Activated CD4-positive, CD25-positive, alpha-beta regulatory T cell treated with anti-CD3 and anti-CD28 coated beads, Interleukin-2, amount 50 U/mL, for 16 hours (primary cell): ENCODE data around the gene TSNAXIP1.
A peak's percentile ranks its signal among the peaks of the same experiment; 100 is the strongest.

Experiments
- DNase-seq: peaks from one replicate; pipeline ENCODE4 v3.0.0-alpha.2; 2020; ENCODE audit warnings: low read depth, low spot score

The TSNAXIP1 gene, protein sequence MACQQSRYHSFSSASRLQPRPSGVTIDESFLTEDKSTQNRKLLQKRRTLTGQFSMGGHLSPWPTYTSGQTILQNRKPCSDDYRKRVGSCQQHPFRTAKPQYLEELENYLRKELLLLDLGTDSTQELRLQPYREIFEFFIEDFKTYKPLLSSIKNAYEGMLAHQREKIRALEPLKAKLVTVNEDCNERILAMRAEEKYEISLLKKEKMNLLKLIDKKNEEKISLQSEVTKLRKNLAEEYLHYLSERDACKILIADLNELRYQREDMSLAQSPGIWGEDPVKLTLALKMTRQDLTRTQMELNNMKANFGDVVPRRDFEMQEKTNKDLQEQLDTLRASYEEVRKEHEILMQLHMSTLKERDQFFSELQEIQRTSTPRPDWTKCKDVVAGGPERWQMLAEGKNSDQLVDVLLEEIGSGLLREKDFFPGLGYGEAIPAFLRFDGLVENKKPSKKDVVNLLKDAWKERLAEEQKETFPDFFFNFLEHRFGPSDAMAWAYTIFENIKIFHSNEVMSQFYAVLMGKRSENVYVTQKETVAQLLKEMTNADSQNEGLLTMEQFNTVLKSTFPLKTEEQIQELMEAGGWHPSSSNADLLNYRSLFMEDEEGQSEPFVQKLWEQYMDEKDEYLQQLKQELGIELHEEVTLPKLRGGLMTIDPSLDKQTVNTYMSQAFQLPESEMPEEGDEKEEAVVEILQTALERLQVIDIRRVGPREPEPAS

DNA sequence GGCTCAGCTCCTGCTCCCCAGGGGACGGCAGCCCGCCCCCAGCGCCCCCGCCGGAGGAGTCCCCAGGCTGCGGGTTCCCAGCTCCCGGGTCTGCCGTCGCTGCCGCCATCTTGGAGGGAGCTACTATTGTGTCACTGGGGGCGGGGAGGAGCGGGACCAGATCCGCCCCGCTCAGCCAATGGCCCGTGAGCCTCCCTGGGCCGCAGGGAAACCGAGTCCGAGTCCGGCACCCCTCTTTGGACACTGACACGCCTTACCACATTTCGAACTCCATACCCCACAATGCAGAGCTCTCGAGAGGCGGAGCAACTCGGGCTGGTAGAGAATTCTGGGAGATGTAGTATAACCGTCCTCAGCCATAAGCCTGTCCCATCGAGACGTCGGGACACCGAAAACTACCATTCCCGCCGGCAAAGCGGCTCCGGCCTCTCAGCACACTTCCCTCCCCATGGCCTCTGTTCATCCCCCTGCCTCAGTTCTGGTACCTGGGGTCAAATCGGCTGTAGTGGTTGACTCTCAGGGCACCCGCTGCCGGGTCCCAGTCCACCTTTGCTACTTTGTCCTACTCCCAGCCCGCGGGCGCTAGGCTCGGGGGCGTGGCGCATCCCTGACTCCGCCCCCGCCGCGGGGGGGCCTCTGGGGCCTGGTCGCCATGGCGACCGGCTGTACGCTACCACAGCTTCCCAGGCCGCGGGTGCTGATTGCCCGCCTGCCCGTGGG lies at the start of gene TSNAXIP1, which contains the start of gene RANBP10:
TSS of gene TSNAXIP1 (plus strand) at position 462 of the 720 bp plus-strand sequence. CDS start 261 bp downstream, outside the sequence.
TSS of gene RANBP10 (minus strand) at position 133 of the 720 bp plus-strand sequence. CDS start at position 109, 24 bp downstream.
- peak; percentile 94 for DNase-seq

DNA sequence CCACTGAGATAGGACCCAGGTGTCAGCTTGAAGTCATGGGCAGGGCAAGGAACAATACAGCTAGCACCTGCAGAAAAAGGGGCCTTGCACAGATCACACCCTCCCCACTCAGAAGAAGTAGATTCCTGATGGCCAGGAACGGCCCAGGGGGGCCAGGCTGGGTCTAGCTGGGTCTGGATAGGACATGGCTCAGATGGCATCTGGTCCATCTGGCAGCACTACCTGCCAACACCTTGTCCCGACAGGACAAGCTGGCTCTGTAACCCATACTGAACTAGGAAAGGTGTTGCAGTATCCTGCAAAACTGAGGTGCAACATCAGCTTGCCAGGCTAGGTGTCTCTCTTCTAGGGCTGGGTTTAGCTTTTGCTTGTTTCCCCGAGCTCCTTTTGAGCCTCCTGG lies 48.7 kb upstream of the TSNAXIP1 start:
- no peak for DNase-seq

- DNase-seq = no peak
Measured at GRCh38 chr16:67758966-67759365, 47.7 kb upstream of the TSNAXIP1 start.

GRCh38 chr16:67760206-67760955 lies 46.3 kb upstream of the TSNAXIP1 start:
- no peak for DNase-seq

GRCh38 chr16:67760956-67761230 lies 45.8 kb upstream of the TSNAXIP1 start:
- no peak for DNase-seq

GRCh38 chr16:67761924-67762323 lies 44.8 kb upstream of the TSNAXIP1 start:
- DNase-seq = no peak

- no peak for DNase-seq
Measured at GRCh38 chr16:67762385-67762784, 44.3 kb upstream of the TSNAXIP1 start.

- no peak for DNase-seq
Measured at GRCh38 chr16:67763066-67763465, 43.6 kb upstream of the TSNAXIP1 start.

GRCh38 chr16:67764158-67764667 lies 42.5 kb upstream of the TSNAXIP1 start:
- DNase-seq = no peak

GRCh38 chr16:67766291-67766690 lies 40.4 kb upstream of the TSNAXIP1 start:
- DNase-seq = no peak

DNA sequence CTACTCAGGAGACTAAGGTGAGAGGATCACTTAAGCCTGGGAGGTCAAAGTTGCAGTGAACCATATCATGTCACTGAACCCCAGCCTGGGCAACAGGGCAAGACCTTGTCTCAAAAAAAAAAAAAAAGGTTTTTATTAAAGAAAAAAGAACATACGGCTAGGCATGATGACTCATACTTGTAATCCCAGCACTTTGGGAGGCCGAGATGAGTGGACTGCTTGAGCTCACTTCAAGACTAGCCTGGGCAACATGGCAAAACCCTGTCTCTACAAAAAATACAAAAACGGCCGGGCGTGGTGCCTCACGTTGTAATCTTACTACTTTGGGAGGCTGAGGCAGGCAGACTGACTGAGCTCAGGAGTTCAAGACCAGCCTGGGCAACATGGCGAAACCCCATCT lies 38.7 kb upstream of the TSNAXIP1 start:
- no peak for DNase-seq

DNA sequence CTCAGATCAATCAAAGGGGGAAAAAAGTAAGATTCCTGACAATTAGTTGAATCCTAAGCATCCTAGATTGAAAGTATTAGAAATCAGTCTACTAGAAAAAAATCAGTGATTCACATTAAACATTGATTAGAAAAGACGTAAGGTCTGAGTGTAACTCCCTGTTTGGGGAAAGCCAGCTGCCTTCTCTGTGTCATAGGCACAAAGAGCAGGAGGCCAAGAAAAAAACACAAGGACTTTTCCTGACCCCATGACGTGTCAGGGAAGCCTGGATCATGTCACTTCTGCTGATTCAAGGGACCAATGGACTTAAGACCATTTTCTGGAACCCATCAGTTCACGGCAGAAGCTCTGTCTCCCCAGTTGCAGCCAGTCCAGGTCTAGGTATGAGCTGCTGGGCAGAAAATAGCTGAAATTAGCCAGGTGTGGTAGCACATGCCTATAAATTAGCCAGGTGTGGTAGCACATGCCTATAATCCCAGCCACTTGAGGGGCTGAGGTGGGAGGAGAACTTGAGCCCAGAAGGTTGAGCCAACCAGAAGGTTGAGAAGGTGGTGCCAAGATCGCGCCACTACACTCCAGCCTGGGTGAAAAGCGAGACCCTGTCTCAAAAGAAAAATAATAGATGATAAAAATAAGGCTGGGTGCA lies 36.2 kb upstream of the TSNAXIP1 start:
- no peak for DNase-seq

GRCh38 chr16:67773099-67773498 lies 33.6 kb upstream of the TSNAXIP1 start:
- DNase-seq = no peak

GRCh38 chr16:67773569-67774456 lies 32.9 kb upstream of the TSNAXIP1 start:
- no peak for DNase-seq

- DNase-seq = no peak
Measured at GRCh38 chr16:67774457-67774853, 32.2 kb upstream of the TSNAXIP1 start.

GRCh38 chr16:67775273-67775672 lies 31.4 kb upstream of the TSNAXIP1 start:
- DNase-seq = no peak

DNA sequence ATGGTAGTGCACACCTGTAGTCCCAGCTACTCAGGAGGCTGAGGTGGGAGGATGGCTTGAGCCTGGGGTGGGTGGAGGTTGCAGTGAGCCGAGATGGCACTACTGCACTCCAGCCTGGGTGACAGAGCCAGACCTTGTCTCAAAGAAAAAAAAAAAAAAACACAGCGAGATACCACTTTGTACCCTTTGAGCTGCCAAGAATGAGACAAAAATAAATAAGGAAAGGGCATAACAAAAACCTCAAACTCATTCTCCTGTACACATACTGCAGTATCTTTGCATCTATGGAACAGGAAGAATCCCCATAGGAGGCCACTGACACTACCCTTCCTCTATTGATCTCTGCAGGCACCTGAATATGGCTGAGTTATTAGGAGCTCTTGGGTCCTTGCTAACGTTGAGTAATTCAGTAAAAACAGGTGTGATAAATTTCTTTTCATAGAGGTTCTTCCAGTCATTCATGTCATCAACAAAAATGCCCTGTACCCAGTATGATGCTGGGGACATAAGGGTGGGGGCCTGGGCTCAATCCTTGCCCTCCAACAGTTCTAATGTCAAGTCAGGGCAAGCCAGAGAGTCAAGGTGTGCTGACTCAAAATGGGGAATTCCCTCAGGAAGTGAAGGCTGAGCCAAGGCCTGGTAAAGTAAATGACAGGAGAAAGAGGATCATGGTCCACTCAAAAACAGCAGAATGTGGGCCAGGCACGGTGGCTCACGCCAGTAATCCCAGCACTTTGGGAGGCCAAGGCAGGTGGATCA lies 27.3 kb upstream of the TSNAXIP1 start:
- DNase-seq = no peak

- DNase-seq = no peak
Measured at GRCh38 chr16:67780847-67781564, 25.7 kb upstream of the TSNAXIP1 start.

GRCh38 chr16:67781565-67781921 lies 25.1 kb upstream of the TSNAXIP1 start:
- DNase-seq = no peak
